ENCODE data around the gene IFT43.
A peak's percentile ranks its signal among the peaks of the same experiment; 100 is the strongest.

The IFT43 gene

GRCh38 chr14:76098916-76099675 lies 113.5 kb downstream of the IFT43 start:
- H3K4me3 Mint-ChIP-seq = no peak overlapping the region
- H3K36me3 Mint-ChIP-seq (ENCODE audit: low read depth) = no peaks in the 10 kb centered on the region
- TF ChIP-seq CTCF (IDR thresholded peaks at IDR 0.05) = no peak
- H3K4me1 Mint-ChIP-seq = peaks cover 26% of the 10 kb centered on the region
- peaks cover 13% of the 10 kb centered on the region for H3K27me3 Mint-ChIP-seq (ENCODE audit: low read depth, poor library complexity)
- H3K9me3 Mint-ChIP-seq = no peaks in the 10 kb centered on the region
- no peak overlapping the region for H3K27ac Mint-ChIP-seq
- DNase-seq = no peak

- DNase-seq = no peak
- H3K27ac Mint-ChIP-seq = no peak overlapping the region
- H3K36me3 Mint-ChIP-seq (ENCODE audit: low read depth) = no peaks in the 10 kb centered on the region
- H3K9me3 Mint-ChIP-seq = no peaks in the 10 kb centered on the region
- no peak for TF ChIP-seq CTCF (IDR thresholded peaks at IDR 0.05)
- H3K4me1 Mint-ChIP-seq = peaks cover 26% of the 10 kb centered on the region
- peaks cover 17% of the 10 kb centered on the region for H3K27me3 Mint-ChIP-seq (ENCODE audit: low read depth, poor library complexity)
- no peak overlapping the region for H3K4me3 Mint-ChIP-seq
Measured at GRCh38 chr14:76100236-76100635, 114.7 kb downstream of the IFT43 start.

GRCh38 chr14:76101391-76102379 lies 116.1 kb downstream of the IFT43 start:
- H3K4me3 Mint-ChIP-seq = no peak overlapping the region
- H3K9me3 Mint-ChIP-seq = no peaks in the 10 kb centered on the region
- H3K36me3 Mint-ChIP-seq (ENCODE audit: low read depth) = no peaks in the 10 kb centered on the region
- H3K4me1 Mint-ChIP-seq = peaks cover 31% of the 10 kb centered on the region
- no peak for DNase-seq
- peaks cover 29% of the 10 kb centered on the region for H3K27me3 Mint-ChIP-seq (ENCODE audit: low read depth, poor library complexity)
- no peak for TF ChIP-seq CTCF (IDR thresholded peaks at IDR 0.05)
- H3K27ac Mint-ChIP-seq = peak overlapping the region; percentile 3

GRCh38 chr14:76104802-76105355 lies 119.3 kb downstream of the IFT43 start:
- Mint-ChIP-seq H3K4me1 (peaks cover 7% of the 10 kb centered on the region), H3K27ac (no peak overlapping the region), H3K36me3 (ENCODE audit: low read depth) (no peaks in the 10 kb centered on the region), H3K9me3 (no peaks in the 10 kb centered on the region), H3K4me3 (no peak overlapping the region), H3K27me3 (ENCODE audit: low read depth, poor library complexity) (peaks cover 24% of the 10 kb centered on the region)
- TF ChIP-seq CTCF (IDR thresholded peaks at IDR 0.05) = no peak
- DNase-seq = no peak

- H3K27me3 Mint-ChIP-seq (ENCODE audit: low read depth, poor library complexity) = peaks cover 20% of the 10 kb centered on the region
- no peak overlapping the region for H3K4me3 Mint-ChIP-seq
- no peak for TF ChIP-seq CTCF (IDR thresholded peaks at IDR 0.05)
- DNase-seq = no peak
- H3K4me1 Mint-ChIP-seq = peaks cover 7% of the 10 kb centered on the region
- H3K27ac Mint-ChIP-seq = no peak overlapping the region
- H3K9me3 Mint-ChIP-seq = no peaks in the 10 kb centered on the region
- no peaks in the 10 kb centered on the region for H3K36me3 Mint-ChIP-seq (ENCODE audit: low read depth)
Measured at GRCh38 chr14:76106188-76106587, 120.6 kb downstream of the IFT43 start.
